Stimulated activated CD8-positive, alpha-beta memory T cell treated with anti-CD3 and anti-CD28 coated beads, Interleukin-7, amount 100 ng/mL, for 48 hours (primary cell): Measurements from ENCODE around the gene CFAP97D2.
"Not testable (repeated sequence)": the region's sequence is repeated elsewhere in the genome, so short reads cannot be mapped to it uniquely, and the experiment has no call there.

Experiments
- DNase-seq, 2 donors: peaks; one replicate each; pipeline ENCODE4 v3.0.0-alpha.2; 2020; ENCODE audit warnings: low read depth in 1 of 2; ENCODE audit errors: extremely low read depth in 1 of 2

Gene CFAP97D2

DNA sequence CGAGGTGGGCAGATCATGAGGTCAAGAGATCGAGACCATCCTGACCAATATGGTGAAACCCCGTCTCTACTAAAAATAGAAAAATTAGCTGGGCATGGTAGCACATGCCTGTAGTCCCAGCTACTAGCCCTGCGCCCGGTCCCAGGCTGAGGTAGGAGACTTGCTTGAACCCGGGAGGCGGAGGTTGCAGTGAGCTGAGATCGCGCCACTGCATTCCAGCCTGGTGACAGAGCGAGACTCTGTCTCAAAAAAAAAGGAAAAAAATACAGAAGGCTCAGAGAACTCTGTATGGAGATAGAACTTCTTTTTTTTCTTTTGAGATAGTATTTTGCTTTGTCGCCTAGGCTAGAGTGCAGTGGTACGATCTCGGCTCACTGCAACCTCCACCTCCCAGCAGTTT, 85.3 kb downstream of the CFAP97D2 start:
- DNase-seq = not testable (repeated sequence)

- no peak for DNase-seq
Measured at GRCh38 chr13:114264886-114265611, 86.0 kb downstream of the CFAP97D2 start.

DNA sequence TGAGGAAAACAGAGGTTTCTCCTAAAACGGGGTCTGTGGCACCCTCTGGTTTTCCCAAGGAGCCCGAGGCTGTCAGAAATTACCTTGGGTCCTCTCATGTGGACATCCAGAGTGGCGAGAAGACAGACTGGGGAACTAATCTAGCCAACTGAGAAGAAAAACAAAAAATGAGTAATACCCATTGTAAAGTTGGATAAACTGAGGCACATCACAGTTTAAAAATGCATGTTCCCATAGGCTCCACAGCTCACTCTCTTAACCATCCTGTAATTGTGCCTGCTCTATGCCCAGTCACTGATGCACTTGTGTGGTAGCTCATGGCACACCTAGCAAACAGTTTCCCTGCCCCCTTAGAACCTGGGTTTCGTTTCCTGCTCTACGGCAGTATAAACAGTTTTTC, 87.2 kb downstream of the CFAP97D2 start:
- no peak for DNase-seq

DNA sequence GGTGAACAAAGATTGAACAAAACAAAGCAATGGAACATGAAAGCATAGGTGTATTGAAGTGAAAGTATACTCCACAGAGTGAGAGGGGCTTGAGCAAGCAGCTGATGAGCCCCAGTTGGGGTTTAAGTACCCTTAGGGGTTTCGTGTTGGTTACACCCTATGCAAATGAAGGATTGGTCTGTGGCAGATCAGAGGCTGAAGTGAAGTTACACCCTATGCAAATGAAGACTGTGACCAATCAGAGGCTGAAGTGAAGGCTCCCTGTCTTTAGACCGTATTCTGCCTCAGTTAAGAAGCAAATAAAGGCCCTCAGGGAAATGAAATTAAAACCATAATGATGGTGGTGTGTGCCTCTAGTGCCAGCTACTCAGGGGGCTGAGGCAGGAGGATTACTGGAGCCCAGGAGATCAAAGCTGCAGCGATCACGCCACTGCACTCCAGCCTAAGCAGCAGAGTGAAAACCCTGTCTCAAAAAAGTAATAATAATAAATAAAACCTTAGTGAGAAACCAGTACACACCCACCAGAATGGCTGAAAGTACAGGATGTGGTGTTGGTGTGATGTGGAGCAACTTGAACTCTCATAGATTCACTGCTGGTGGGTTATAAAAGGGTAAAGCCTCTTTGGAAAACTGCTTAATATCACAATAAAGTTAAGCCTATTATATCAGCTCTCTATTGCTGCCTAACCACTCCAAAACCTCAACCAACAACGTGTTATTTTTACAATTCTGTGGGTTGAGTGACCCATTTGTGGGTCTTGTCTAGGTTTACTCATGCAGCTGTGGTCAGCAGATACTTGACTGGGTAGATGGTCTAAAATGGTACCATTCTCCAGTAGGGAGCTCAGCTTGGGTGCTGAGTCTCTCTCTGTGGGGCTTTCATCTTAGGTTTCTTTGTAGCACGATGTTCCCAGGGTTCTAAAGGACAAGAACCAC, 89.6 kb downstream of the CFAP97D2 start:
- DNase-seq = no peak

DNA sequence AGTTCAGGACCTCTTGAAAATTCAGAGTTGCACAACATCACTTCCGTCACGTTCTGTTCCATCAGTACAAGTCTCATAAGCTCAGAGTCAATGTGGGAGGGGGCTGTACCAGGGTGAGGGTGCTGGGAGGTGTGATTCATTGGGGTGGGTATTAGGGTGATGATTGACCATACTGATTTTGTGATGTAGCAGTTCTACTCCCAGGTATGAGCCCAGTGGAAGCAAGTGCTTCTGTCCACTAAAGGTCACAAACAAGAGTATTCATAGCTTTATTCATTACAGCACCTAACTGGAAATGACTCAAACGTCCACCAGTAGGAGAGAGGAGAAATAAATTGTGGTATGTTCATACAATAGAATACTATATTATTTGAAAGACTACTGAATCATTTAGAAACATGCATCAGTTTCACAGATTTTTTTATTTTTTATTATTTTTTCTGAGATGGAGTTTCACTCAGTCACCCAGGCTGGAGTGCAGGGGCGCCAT, 90.3 kb downstream of the CFAP97D2 start:
- DNase-seq = no peak
